ENCODE data around the gene CDKL5.

GRCh38 chrX:18464499-18464898, 39.1 kb downstream of the CDKL5 start:
- no peak for TF ChIP-seq CTCF (IDR thresholded peaks at IDR 0.05)
- TF ChIP-seq ZFX (IDR thresholded peaks at IDR 0.05; ENCODE audit: borderline replicate concordance): no peak
